NB4 (cell line): ENCODE data around the gene SLC2A14.
A peak's percentile ranks its signal among the peaks of the same experiment; 100 is the strongest.
"Not testable (repeated sequence)": the region's sequence is repeated elsewhere in the genome, so short reads cannot be mapped to it uniquely, and the experiment has no call there.

ENCODE experiments used
- DNase-seq: peaks from one replicate; pipeline ENCODE4 v3.0.0; 2010; ENCODE audit warnings: low read depth
- H3K4me3 ChIP-seq: one replicate; pipeline ENCODE4 v1.5.1; 2011; ENCODE audit warnings: mild to moderate bottlenecking, low read depth, low read length, moderate library complexity
- CTCF ChIP-seq: IDR thresholded peaks from one replicate; pipeline ENCODE4 v1.5.1; 2012; ENCODE audit warnings: low read depth, low read length
- MAX ChIP-seq: IDR thresholded peaks from 2 replicates; pipeline ENCODE4 v1.6.1; 2011; ENCODE audit warnings: low read depth, low read length
- MYC ChIP-seq: IDR thresholded peaks from 2 replicates; pipeline ENCODE4 v1.6.1; 2011; ENCODE audit warnings: low read depth, low read length
- POLR2A ChIP-seq: IDR thresholded peaks from 2 replicates; pipeline ENCODE4 v1.6.1; 2011; ENCODE audit warnings: mild to moderate bottlenecking; ENCODE audit not compliant: insufficient read length; ENCODE audit errors: extremely low read depth

SLC2A14 gene

GRCh38 chr12:7793211-7793610 is 79.5 kb downstream of the SLC2A14 start:
- H3K4me3 ChIP-seq, result no peak overlapping the region
- TF ChIP-seq POLR2A (no peak), MAX (no peak), MYC (no peak), CTCF (no peak)
- DNase-seq, result no peak

- not testable (repeated sequence) for H3K4me3 ChIP-seq
Measured at GRCh38 chr12:7788884-7789528, 83.7 kb downstream of the SLC2A14 start, which contains the start of gene NANOG. Gene NANOG (plus strand): TSS chr12:7789402. CDS start chr12:7789615, 213 bp downstream.

GRCh38 chr12:7788294-7788660 is 84.4 kb downstream of the SLC2A14 start:
- no peak for DNase-seq
- TF ChIP-seq MAX (no peak), MYC (no peak), POLR2A (no peak), CTCF (no peak)
- no peak overlapping the region for H3K4me3 ChIP-seq

More at GRCh38 chr12:7788884-7789528, 83.7 kb downstream of the SLC2A14 start, which contains the start of gene NANOG:
- DNase-seq, result not testable (repeated sequence)

- TF ChIP-seq MAX (no peak), CTCF (no peak), POLR2A (no peak)
- no peak overlapping the region for H3K4me3 ChIP-seq
- peak; percentile 14 for DNase-seq
Measured at GRCh38 chr12:7787574-7788293, 85.0 kb downstream of the SLC2A14 start.

- H3K4me3 ChIP-seq, result no peak overlapping the region
- DNase-seq, result peak; percentile 37
- TF ChIP-seq MAX, result no peak
- TF ChIP-seq POLR2A, result no peak
- no peak for TF ChIP-seq CTCF
- no peak for TF ChIP-seq MYC
Measured at GRCh38 chr12:7784701-7785100, 88.0 kb downstream of the SLC2A14 start.

- not testable (repeated sequence) for H3K4me3 ChIP-seq, DNase-seq
Measured at GRCh38 chr12:7783433-7783832, 89.3 kb downstream of the SLC2A14 start.

GRCh38 chr12:7782055-7782454 is 90.7 kb downstream of the SLC2A14 start:
- DNase-seq, result no peak
- H3K4me3 ChIP-seq, result no peak overlapping the region
- TF ChIP-seq CTCF, result no peak
- TF ChIP-seq MAX, result no peak
- TF ChIP-seq MYC, result no peak
- no peak for TF ChIP-seq POLR2A
